Keratinocyte (primary cell): ENCODE results near the gene DEPDC1. TPM values are rescaled to one million over a fixed set of nuclear protein-coding genes. Genes with fewer than 3 reads are reported as not detected.

ENCODE experiments used
- DNase-seq: peaks from one replicate; pipeline ENCODE4 v3.0.0-alpha.2; 2011; ENCODE audit warnings: low read depth, missing footprints, low spot score
- FAIRE-seq: peaks from 2 replicates; lab custom pipeline; 2011; peaks lifted over from hg19 to GRCh38; lab: Jason Lieb, UNC
- H2AFZ ChIP-seq: 2 replicates; pipeline ENCODE4 v1.6.0; 2012; ENCODE audit warnings: low read length, control low read depth, inconsistent platforms; ENCODE audit not compliant: control insufficient read depth
- H3K27ac ChIP-seq: 2 replicates; pipeline ENCODE4 v1.5.1; 2011; ENCODE audit warnings: low read length; ENCODE audit not compliant: control insufficient read depth, insufficient read depth
- H3K27me3 ChIP-seq: 3 replicates; pipeline ENCODE4 v1.6.0; 2011; ENCODE audit warnings: low read length; ENCODE audit not compliant: control insufficient read depth, insufficient read depth; ENCODE audit errors: extremely low read depth
- H3K36me3 ChIP-seq, 2 experiments: 2 replicates in 1 of 2; 3 replicates in 1 of 2; pipeline ENCODE4 v1.5.1; 2011; ENCODE audit warnings: low read length in 2 of 2, mild to moderate bottlenecking in 1 of 2; ENCODE audit not compliant: control insufficient read depth in 2 of 2, insufficient read depth in 2 of 2; ENCODE audit errors: extremely low read depth in 1 of 2
- H3K4me1 ChIP-seq: 3 replicates; pipeline ENCODE4 v1.5.1; 2011; ENCODE audit warnings: low read length; ENCODE audit not compliant: control insufficient read depth, insufficient read depth; ENCODE audit errors: extremely low read depth
- H3K4me2 ChIP-seq: 3 replicates; pipeline ENCODE4 v1.6.0; 2011; ENCODE audit warnings: low read depth, low read length; ENCODE audit not compliant: control insufficient read depth, insufficient read depth; ENCODE audit errors: extremely low read depth
- H3K4me3 ChIP-seq, 3 experiments: fragments of 200-600 bp in 1 of 3; sonication (generic) in 1 of 3; 2 replicates in 2 of 3; 3 replicates in 1 of 3; pipeline ENCODE4 v1.5.1; 2011 to 2016; ENCODE audit warnings: low read length in 3 of 3, mild to moderate bottlenecking in 3 of 3, control low read depth in 2 of 3, inconsistent platforms in 1 of 3, low read depth in 1 of 3, mixed read lengths in 1 of 3, mixed run types in 1 of 3, moderate library complexity in 1 of 3; ENCODE audit not compliant: control insufficient read depth in 2 of 3, insufficient read depth in 2 of 3; ENCODE audit errors: extremely low read depth in 1 of 3
- H3K79me2 ChIP-seq: 2 replicates; pipeline ENCODE4 v1.6.0; 2012; ENCODE audit warnings: low read length; ENCODE audit not compliant: control insufficient read depth, insufficient read depth
- H3K9ac ChIP-seq: 3 replicates; pipeline ENCODE4 v1.6.0; 2011; ENCODE audit warnings: low read length; ENCODE audit not compliant: control insufficient read depth, insufficient read depth; ENCODE audit errors: extremely low read depth
- H3K9me1 ChIP-seq: 3 replicates; pipeline ENCODE4 v1.6.0; 2011; ENCODE audit warnings: low read length; ENCODE audit not compliant: control insufficient read depth, insufficient read depth; ENCODE audit errors: extremely low read depth
- H3K9me3 ChIP-seq: 2 replicates; pipeline ENCODE4 v1.5.1; 2012; ENCODE audit warnings: low read depth, low read length; ENCODE audit not compliant: control insufficient read depth
- H4K20me1 ChIP-seq: 3 replicates; pipeline ENCODE4 v1.6.0; 2011; ENCODE audit warnings: low read length; ENCODE audit not compliant: control insufficient read depth, insufficient read depth; ENCODE audit errors: extremely low read depth
- CTCF ChIP-seq, 3 experiments: IDR thresholded peaks in 1 of 3; conservative IDR thresholded peaks in 1 of 3; optimal IDR thresholded peaks in 1 of 3; 2 replicates in 2 of 3; 3 replicates in 1 of 3; pipeline versions ENCODE3 to v1.5.1; 2011; ENCODE audit warnings: low read length in 3 of 3, mild to moderate bottlenecking in 3 of 3, moderate library complexity in 2 of 3, control low read depth in 1 of 3, inconsistent platforms in 1 of 3; ENCODE audit not compliant: insufficient read depth in 2 of 3; ENCODE audit errors: extremely low read depth in 1 of 3
- EZH2 ChIP-seq: IDR thresholded peaks from one replicate; pipeline ENCODE4 v1.6.1; 2012; ENCODE audit warnings: inconsistent platforms, mild to moderate bottlenecking, low read length, moderate library complexity
- dilution Hi-C: fragments of 300-500 bp; cut with MboI; formaldehyde crosslinking; loops from one replicate; pipeline ENCODE4 v1.7.0; 2020; ENCODE audit warnings: low sequenced_read_pairs; ENCODE audit not compliant: extremely low pct_ligation_motif_present
- polyA plus RNA-seq, 5 experiments: library from polyadenylated mRNA; depleted of rRNA in 3 of 5; stranded (reverse) in 3 of 5; stranded (forward) in 1 of 5; unstranded in 1 of 5; fragments of >200 nt; gene quantifications; 1 replicate in 1 of 5; 2 replicates in 3 of 5; 3 replicates in 1 of 5; pipeline versions ENCODE4 v1.2.1 to v1.2.3, GENCODE V29; 2011 to 2012; ENCODE audit warnings: missing spikeins in 2 of 5, low read depth in 1 of 5, low replicate concordance in 1 of 5
- small RNA-seq, 3 experiments: library from RNA; depleted of rRNA; stranded (forward); fragments of <200 nt; gene quantifications; one replicate each; pipeline ENCODE3, GENCODE V24; 2012; ENCODE audit warnings: low read depth in 3 of 3, low replicate concordance in 1 of 3; ENCODE audit not compliant: insufficient read length in 3 of 3

The DEPDC1 gene
- polyA plus RNA-seq, 1 donor (not counting 4 experiments of a cell fraction or from before 2014, with no cell fraction given) = 11.2 TPM

- no peaks in the 10 kb centered on the region for H3K36me3 ChIP-seq
- H3K4me1 ChIP-seq = no peaks in the 10 kb centered on the region
- H3K9me1 ChIP-seq = no peaks in the 10 kb centered on the region
- H2AFZ ChIP-seq = no peak overlapping the region
- no peak for DNase-seq
- H3K4me3 ChIP-seq = no peak overlapping the region
- no peak overlapping the region for H3K27ac ChIP-seq
- H4K20me1 ChIP-seq = no peaks in the 10 kb centered on the region
- no peak for FAIRE-seq
- dilution Hi-C loops = no loop called here
- no peaks in the 10 kb centered on the region for H3K9me3 ChIP-seq
- no peak overlapping the region for H3K9ac ChIP-seq
- H3K27me3 ChIP-seq = no peaks in the 10 kb centered on the region
- no peaks in the 10 kb centered on the region for H3K79me2 ChIP-seq
- H3K4me2 ChIP-seq = no peak overlapping the region
- TF ChIP-seq CTCF (optimal IDR thresholded peaks at IDR 0.05 in 1 of 3, IDR thresholded peaks at IDR 0.05 in 1 of 3, conservative IDR thresholded peaks at IDR 0.05 in 1 of 3; ENCODE audit: extremely low read depth in 1 of 3, insufficient read depth in 2 of 3, low read length in 3 of 3) (no peak), EZH2 (no peak)
Measured at GRCh38 chr1:68426594-68426993, 70.3 kb downstream of the DEPDC1 start.

Small RNA genes within 50 kb of the gene (small RNA-seq; reads per million reads assigned to genes)
- gene TXNP2 = 0 reads per million in 3 experiments

Other genes starting within 250 kb of the DEPDC1 start
- gene RPE65, start 47.1 kb downstream of the DEPDC1 start, polyA plus RNA-seq = not detected in 3 replicates